GM18861 (cell line): ENCODE measurements around the gene TENT5C.

ENCODE experiments used
- ATAC-seq: cut with Tn5 transposase; IDR thresholded peaks from one replicate; pipeline ENCODE4 v1.9.1; 2021; ENCODE audit not compliant: unreplicated experiment

TENT5C gene

GRCh38 chr1:117612517-117613248, 6.8 kb downstream of the TENT5C start:
- ATAC-seq, result no peak

GRCh38 chr1:117613249-117613968, 7.6 kb downstream of the TENT5C start:
- ATAC-seq, result no peak

GRCh38 chr1:117613969-117614729, 8.3 kb downstream of the TENT5C start:
- no peak for ATAC-seq

- no peak for ATAC-seq
Measured at GRCh38 chr1:117615474-117615873, 9.6 kb downstream of the TENT5C start.

- no peak for ATAC-seq
Measured at GRCh38 chr1:117616356-117616755, 10.5 kb downstream of the TENT5C start.

- no peak for ATAC-seq
Measured at GRCh38 chr1:117616967-117617366, 11.1 kb downstream of the TENT5C start.

GRCh38 chr1:117618450-117619122, 12.7 kb downstream of the TENT5C start:
- ATAC-seq, result no peak

- no peak for ATAC-seq
Measured at GRCh38 chr1:117620440-117620839, 14.6 kb downstream of the TENT5C start.

GRCh38 chr1:117621316-117621715, 15.5 kb downstream of the TENT5C start:
- no peak for ATAC-seq

GRCh38 chr1:117622726-117623125, 16.9 kb downstream of the TENT5C start:
- ATAC-seq, result no peak

- ATAC-seq, result no peak
Measured at GRCh38 chr1:117623141-117623540, 17.3 kb downstream of the TENT5C start.

GRCh38 chr1:117623698-117624097, 17.9 kb downstream of the TENT5C start:
- no peak for ATAC-seq

- no peak for ATAC-seq
Measured at GRCh38 chr1:117627546-117628130, 21.8 kb downstream of the TENT5C start.

- no peak for ATAC-seq
Measured at GRCh38 chr1:117628343-117628742, 22.5 kb downstream of the TENT5C start.

- no peak for ATAC-seq
Measured at GRCh38 chr1:117629625-117630422, 24.0 kb downstream of the TENT5C start.

- ATAC-seq, result no peak
Measured at GRCh38 chr1:117630423-117630998, 24.7 kb downstream of the TENT5C start.

- ATAC-seq, result no peak
Measured at GRCh38 chr1:117631359-117632160, 25.7 kb downstream of the TENT5C start.

GRCh38 chr1:117632269-117633067, 26.6 kb downstream of the TENT5C start:
- no peak for ATAC-seq
